SH-SY5Y (cell line): ENCODE measurements around the gene GORASP1.

ENCODE experiments used
- GATA2 ChIP-seq: IDR thresholded peaks from 2 replicates; pipeline ENCODE4 v1.6.1; 2011; ENCODE audit warnings: mild to moderate bottlenecking, low read depth, low read length
- GATA3 ChIP-seq: IDR thresholded peaks from 2 replicates; pipeline ENCODE4 v1.6.1; 2011; ENCODE audit warnings: low read depth, mild to moderate bottlenecking, low read length, moderate library complexity

DNA sequence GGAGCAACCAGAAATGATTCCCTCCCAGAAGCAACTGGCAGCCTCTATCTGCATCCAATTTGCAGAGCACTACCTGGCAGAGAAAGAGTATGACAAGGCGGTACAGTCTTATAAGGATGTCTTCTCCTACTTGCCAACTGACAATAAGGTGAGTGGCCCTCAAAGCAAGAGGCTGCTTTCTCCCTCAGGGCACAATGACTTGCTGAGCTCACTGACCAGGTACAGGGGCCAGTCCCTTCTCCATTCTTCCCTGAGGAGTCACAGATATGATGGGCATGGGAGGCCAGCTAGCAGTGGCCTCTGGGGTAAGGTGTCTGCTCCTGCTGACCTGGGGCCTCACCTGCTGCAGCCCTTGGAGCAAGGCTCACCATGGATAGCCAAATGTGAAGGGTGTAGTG, 25.7 kb upstream of the GORASP1 start:
- TF ChIP-seq GATA3 (no peak), GATA2 (no peak)
